Right lobe of liver (tissue), 6 donors: ENCODE data around the gene FTSJ3. TPM values are rescaled to one million over a fixed set of nuclear protein-coding genes. Genes with fewer than 3 reads are reported as not detected.

Source experiments
- ATAC-seq, 4 donors: fragments of 200-7000 bp; cut with Tn5 transposase; one replicate each; pipeline ENCODE4 v1.9.1; 2020; ENCODE audit warnings: mild to moderate bottlenecking in 4 of 4, moderate library complexity in 4 of 4
- DNase-seq, 3 donors: peaks; one replicate each; pipeline ENCODE4 v3.0.0-alpha.2; 2020
- H3K27ac ChIP-seq, 3 donors: fragments of 200-600 bp; one replicate each; pipeline ENCODE4 v1.8.0; 2022
- H3K27me3 ChIP-seq, 2 donors: fragments of 200-600 bp; one replicate each; pipeline ENCODE4 v1.8.0; 2022
- H3K36me3 ChIP-seq, 4 donors: fragments of 200-600 bp; sonication (generic) in 1 of 4; one replicate each; pipeline versions ENCODE4 v1.5.1 to v1.8.0; 2017 to 2022; ENCODE audit warnings: control low read depth in 1 of 4
- H3K4me1 ChIP-seq, 4 donors: fragments of 200-600 bp; sonication (generic) in 1 of 4; one replicate each; pipeline versions ENCODE4 v1.5.1 to v1.8.0; 2017 to 2022; ENCODE audit warnings: control low read depth in 1 of 4
- H3K4me3 ChIP-seq, 3 donors: fragments of 200-600 bp; one replicate each; pipeline ENCODE4 v1.8.0; 2022
- H3K9me3 ChIP-seq, 4 donors: fragments of 200-600 bp; sonication (generic) in 1 of 4; one replicate each; pipeline versions ENCODE4 v1.5.1 to v1.8.0; 2017 to 2022; ENCODE audit warnings: control low read depth in 1 of 4
- POLR2A ChIP-seq: fragments of 450-650 bp; IDR thresholded peaks from one replicate; pipeline ENCODE4 v1.6.1; 2017; ENCODE audit warnings: antibody characterized with exemption, mild to moderate bottlenecking
- WGBS: methylation state at CpG from one replicate; pipeline ENCODE4 v1.1.6; 2018; ENCODE audit warnings: low coverage, low lambda C conversion rate; ENCODE audit not compliant: insufficient coverage; ENCODE audit errors: missing lambda C conversion rate; 5-methylcytosine and 5-hydroxymethylcytosine counted together
- intact Hi-C, 2 donors: fragments of 100-400 bp; cut with DNase I; formaldehyde crosslinking; loops; one replicate each; pipeline versions ENCODE4 v1.11.2 to v1.14.1; 2022
- total RNA-seq, 6 experiments: library from RNA; depleted of rRNA in 2 of 6; stranded (reverse); fragments of >200 nt in 2 of 6; fragmentation: NEBNext Ultra II Directional in 3 of 6; extraction: Animal tissue kit (Norgen Biotek cat#: 25700) in 3 of 6; gene quantifications; one replicate each; pipeline versions ENCODE4 v1.1.0 to v1.2.4, GENCODE V29; 2016 to 2023
- TF ChIP-seq, protein P1 (sequence below), 4 donors: fragments of 200-600 bp in 3 of 4; fragments of 450-650 bp in 1 of 4; IDR thresholded peaks; one replicate each; pipeline versions ENCODE4 v1.5.1 to v1.8.0; 2016 to 2022; ENCODE audit warnings: antibody characterized with exemption in 4 of 4, mild to moderate bottlenecking in 2 of 4
- donor health status: DM: no; HTN: yes; CAD: no.
- donor health status: DM: no; HTN: no; CAD: no.
- donor health status: DM: no; HTN: no; CAD: no.
- donor health status: DM: no; HTN: yes; CAD: no.
- donor health status: DM: no; HTN: yes; CAD: no.

FTSJ3 gene
- total RNA-seq, 6 experiments from 2014 or later = 12.9 to 25.9 (median 19.0) TPM

DNA sequence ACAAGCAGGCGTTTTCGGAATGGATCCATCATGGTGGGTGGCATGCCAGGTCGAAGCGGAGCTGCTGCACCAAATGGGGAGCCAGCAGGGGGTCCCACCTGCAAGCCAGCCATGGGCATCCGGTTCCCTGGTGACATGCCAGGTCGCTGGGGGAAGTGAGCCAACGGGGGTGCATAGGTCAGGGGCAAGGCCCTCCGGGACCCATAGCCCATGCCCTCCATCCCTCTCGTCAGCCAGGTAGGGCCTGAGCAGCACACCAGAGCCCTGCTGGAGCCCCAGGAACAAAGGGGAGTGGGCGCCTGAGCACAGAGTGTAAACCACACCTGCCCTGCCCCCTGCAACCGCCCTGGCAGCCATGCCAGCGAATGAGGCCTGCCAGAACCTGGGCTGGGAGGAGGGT lies 10.0 kb upstream of the FTSJ3 start:
- WGBS = 0% methylated on average over 1 of the region's 12 CpGs
- no peaks in the 10 kb centered on the region for H3K27me3 ChIP-seq
- peaks cover under 1 to 45% (median 24%) of the 10 kb centered on the region in 4 donors for H3K4me1 ChIP-seq
- H3K9me3 ChIP-seq = peaks cover 0 to under 1% (median 0%) of the 10 kb centered on the region in 4 donors
- H3K27ac ChIP-seq = peak overlapping the region in 2 of 3 donors; percentile 68 to 79
- peaks cover 0 to 44% (median 20%) of the 10 kb centered on the region in 4 donors for H3K36me3 ChIP-seq
- no peak for TF ChIP-seq POLR2A
- TF ChIP-seq, protein P1, sequence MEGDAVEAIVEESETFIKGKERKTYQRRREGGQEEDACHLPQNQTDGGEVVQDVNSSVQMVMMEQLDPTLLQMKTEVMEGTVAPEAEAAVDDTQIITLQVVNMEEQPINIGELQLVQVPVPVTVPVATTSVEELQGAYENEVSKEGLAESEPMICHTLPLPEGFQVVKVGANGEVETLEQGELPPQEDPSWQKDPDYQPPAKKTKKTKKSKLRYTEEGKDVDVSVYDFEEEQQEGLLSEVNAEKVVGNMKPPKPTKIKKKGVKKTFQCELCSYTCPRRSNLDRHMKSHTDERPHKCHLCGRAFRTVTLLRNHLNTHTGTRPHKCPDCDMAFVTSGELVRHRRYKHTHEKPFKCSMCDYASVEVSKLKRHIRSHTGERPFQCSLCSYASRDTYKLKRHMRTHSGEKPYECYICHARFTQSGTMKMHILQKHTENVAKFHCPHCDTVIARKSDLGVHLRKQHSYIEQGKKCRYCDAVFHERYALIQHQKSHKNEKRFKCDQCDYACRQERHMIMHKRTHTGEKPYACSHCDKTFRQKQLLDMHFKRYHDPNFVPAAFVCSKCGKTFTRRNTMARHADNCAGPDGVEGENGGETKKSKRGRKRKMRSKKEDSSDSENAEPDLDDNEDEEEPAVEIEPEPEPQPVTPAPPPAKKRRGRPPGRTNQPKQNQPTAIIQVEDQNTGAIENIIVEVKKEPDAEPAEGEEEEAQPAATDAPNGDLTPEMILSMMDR (IDR thresholded peaks at IDR 0.05) = no peak
- ATAC-seq = no peak
- H3K4me3 ChIP-seq = no peak overlapping the region
- intact Hi-C loops = no loop called here
- peak in 1 of 3 donors; percentile 59 for DNase-seq

DNA sequence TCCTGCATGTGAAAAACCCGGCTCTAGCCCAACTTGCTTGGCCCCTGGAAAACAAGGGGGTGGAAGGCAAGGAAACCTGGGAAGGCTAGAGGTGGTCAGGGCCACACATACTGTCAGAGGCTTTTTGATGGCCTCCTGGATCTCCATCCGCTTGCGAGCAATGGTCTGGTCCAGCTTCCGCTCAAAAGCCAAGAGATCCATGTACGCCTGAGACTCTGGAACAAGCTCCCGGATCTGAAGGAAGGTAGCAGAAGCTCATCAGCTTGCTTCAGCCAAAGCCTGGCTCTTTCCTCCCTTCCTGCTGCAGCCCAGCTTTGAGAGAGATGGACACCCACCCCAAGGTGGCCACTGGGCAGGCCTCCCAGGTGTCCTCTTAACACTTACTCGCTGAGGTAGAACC lies 9.3 kb upstream of the FTSJ3 start:
- H3K36me3 ChIP-seq = peaks cover 3 to 50% (median 26%) of the 10 kb centered on the region in 4 donors
- no peak for DNase-seq
- H3K27ac ChIP-seq = no peak overlapping the region
- WGBS = 94% methylated on average over 5 of the region's 7 CpGs
- H3K9me3 ChIP-seq = no peaks in the 10 kb centered on the region
- peaks cover 0 to 45% (median 24%) of the 10 kb centered on the region in 4 donors for H3K4me1 ChIP-seq
- no peak overlapping the region for H3K4me3 ChIP-seq
- no peaks in the 10 kb centered on the region for H3K27me3 ChIP-seq
- ATAC-seq = no peak
- intact Hi-C loops = no loop called here
- TF ChIP-seq POLR2A = no peak
- TF ChIP-seq, protein P1 (IDR thresholded peaks at IDR 0.05) = no peak

DNA sequence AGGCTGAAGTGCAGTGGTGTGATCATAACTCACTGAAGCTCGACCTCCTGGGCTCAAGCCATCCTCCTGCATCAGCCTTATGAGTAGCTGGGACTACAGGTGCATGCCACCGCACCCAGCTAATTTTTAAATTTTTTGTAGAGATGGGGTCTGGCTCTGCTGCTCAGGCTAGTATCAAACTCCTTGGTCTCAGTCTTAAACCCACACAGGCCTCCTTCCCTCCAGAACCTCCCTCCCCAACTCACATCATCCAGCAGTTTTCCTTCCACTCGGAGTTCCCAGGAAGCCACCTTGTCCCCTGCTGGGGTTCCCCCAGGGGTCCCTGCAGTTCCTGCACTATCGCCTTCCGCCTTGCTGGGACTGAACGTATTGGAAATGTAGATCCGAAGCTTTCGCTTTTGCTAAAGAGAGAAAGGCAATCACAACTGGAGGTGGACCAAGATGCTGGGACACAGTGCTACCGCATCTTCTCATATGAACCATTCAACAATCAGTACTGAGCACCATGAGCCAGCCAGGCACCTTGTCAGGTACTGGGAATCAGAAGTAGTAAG lies 7.8 kb upstream of the FTSJ3 start:
- peaks cover 0 to 31% (median 16%) of the 10 kb centered on the region in 4 donors for H3K4me1 ChIP-seq
- no peaks in the 10 kb centered on the region for H3K9me3 ChIP-seq
- no peak overlapping the region for H3K4me3 ChIP-seq
- H3K27me3 ChIP-seq = no peaks in the 10 kb centered on the region
- TF ChIP-seq, protein P1 (IDR thresholded peaks at IDR 0.05) = no peak
- TF ChIP-seq POLR2A = no peak
- H3K36me3 ChIP-seq = peaks cover 6 to 66% (median 36%) of the 10 kb centered on the region in 4 donors
- no peak overlapping the region for H3K27ac ChIP-seq
- DNase-seq (no peak), ATAC-seq (no peak)
- intact Hi-C loops = no loop called here
- WGBS = 82% methylated on average over 9 of the region's 9 CpGs

DNA sequence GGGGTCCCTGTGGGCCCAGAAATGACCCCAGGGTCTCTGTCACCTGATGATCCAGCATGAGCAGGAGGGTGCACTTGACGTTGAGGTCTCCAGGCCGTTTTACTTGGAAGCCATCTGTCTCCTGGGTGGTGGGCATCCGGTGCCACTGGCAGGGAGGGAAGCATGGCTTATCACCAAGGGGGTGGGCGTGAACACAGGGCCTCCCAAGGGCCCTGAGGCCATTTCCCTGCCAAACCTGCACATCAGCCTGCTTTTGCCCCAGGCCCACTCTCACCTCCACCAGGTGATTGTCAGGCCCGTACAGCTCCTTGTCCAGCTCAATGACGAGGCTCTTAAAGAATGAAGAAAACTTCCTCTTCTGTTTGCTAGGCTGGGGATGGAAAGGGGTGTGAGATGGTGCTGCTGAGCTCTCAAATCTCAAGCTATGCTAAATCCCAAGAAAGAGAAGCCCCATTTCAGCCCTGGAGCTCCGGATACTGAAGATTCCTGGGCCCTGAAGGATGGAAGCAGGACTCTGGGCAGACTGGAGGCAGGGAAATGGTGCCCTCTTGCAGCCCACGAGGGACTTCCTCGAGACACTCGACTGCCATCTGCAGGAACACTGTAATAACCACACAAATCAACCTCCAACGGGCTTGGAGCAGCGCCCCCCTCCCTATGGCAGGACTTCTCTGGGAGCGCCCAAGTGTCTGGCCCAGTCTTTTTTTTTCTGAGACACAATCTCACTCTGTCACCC lies 7.1 kb upstream of the FTSJ3 start:
- Histone ChIP-seq H3K27me3 (no peaks in the 10 kb centered on the region), H3K36me3 (peaks cover 6 to 72% (median 38%) of the 10 kb centered on the region in 4 donors), H3K4me1 (peaks cover 0 to 25% (median 13%) of the 10 kb centered on the region in 4 donors), H3K27ac (no peak overlapping the region), H3K9me3 (no peaks in the 10 kb centered on the region), H3K4me3 (no peak overlapping the region)
- WGBS = 0% methylated on average over 1 of the region's 13 CpGs
- ATAC-seq (peak; percentile 34 to 63 (median 48)), DNase-seq (no peak)
- intact Hi-C loops = no loop called here
- TF ChIP-seq POLR2A = no peak
- TF ChIP-seq, protein P1 (IDR thresholded peaks at IDR 0.05) = peak; percentile 11 to 47 (median 38)
